ENCODE measurements around the gene MAP4.
"Not testable (repeated sequence)": the region's sequence is repeated elsewhere in the genome, so short reads cannot be mapped to it uniquely, and the experiment has no call there.

Gene MAP4

GRCh38 chr3:48016301-48016973 is at the start of gene MAP4:
TSS of gene MAP4 (minus strand) at chr3:48016416. CDS start at chr3:47998860, 17,556 bp downstream.
- no peak for FAIRE-seq

- FAIRE-seq: no peak
These were observed 48.8 kb upstream of the MAP4 start for GRCh38 chr3:48065035-48065434.

GRCh38 chr3:48064292-48064829 is 48.1 kb upstream of the MAP4 start:
- FAIRE-seq: no peak

GRCh38 chr3:48061586-48061985 is 45.4 kb upstream of the MAP4 start:
- FAIRE-seq: not testable (repeated sequence)

GRCh38 chr3:48058091-48058490 is 41.9 kb upstream of the MAP4 start:
- no peak for FAIRE-seq

GRCh38 chr3:48057521-48057920 is 41.3 kb upstream of the MAP4 start:
- FAIRE-seq: no peak

GRCh38 chr3:48047841-48048464 is 31.7 kb upstream of the MAP4 start:
- FAIRE-seq: no peak

GRCh38 chr3:48042071-48042760 is 26.0 kb upstream of the MAP4 start:
- FAIRE-seq: no peak

GRCh38 chr3:48039487-48040190 is 23.4 kb upstream of the MAP4 start:
- FAIRE-seq: no peak

- FAIRE-seq: no peak
These were observed 22.8 kb upstream of the MAP4 start for GRCh38 chr3:48038971-48039481.

- FAIRE-seq: no peak
These were observed 17.8 kb upstream of the MAP4 start for GRCh38 chr3:48034000-48034516.

- no peak for FAIRE-seq
These were observed 14.0 kb upstream of the MAP4 start for GRCh38 chr3:48030188-48030587.

GRCh38 chr3:48026951-48027908 is 11.0 kb upstream of the MAP4 start:
- FAIRE-seq: no peak

- FAIRE-seq: no peak
These were observed 9.9 kb upstream of the MAP4 start for GRCh38 chr3:48026098-48026497.

- no peak for FAIRE-seq
These were observed 8.2 kb upstream of the MAP4 start for GRCh38 chr3:48024401-48024800.

- FAIRE-seq: no peak
These were observed 7.2 kb upstream of the MAP4 start for GRCh38 chr3:48023377-48023776.

- FAIRE-seq: no peak
These were observed 6.0 kb upstream of the MAP4 start for GRCh38 chr3:48022178-48022577.

- no peak for FAIRE-seq
These were observed 2.6 kb upstream of the MAP4 start for GRCh38 chr3:48018841-48019240.

GRCh38 chr3:48015431-48016180 is 610 bp downstream of the MAP4 start:
- no peak for FAIRE-seq

GRCh38 chr3:48014358-48014757 is 1.9 kb downstream of the MAP4 start:
- no peak for FAIRE-seq

Data from TTC549 (cell line).